ENCODE data around the gene DMAC2.
"Not testable (repeated sequence)": the region's sequence is repeated elsewhere in the genome, so short reads cannot be mapped to it uniquely, and the experiment has no call there.

Gene DMAC2

DNA sequence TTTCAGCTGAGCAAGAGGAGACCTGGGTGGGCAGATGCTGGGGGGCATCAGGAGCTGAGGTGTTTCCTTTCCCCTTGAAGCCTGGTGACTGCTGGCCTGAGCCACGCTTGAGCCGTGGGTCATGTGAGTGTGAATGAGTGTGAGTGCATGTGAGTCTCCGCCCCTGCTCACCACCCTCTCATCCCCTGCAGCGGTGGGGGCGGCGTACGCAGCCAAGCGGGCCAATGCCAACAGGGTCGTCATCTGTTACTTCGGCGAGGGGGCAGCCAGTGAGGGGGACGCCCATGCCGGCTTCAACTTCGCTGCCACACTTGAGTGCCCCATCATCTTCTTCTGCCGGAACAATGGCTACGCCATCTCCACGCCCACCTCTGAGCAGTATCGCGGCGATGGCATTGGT, 17.7 kb downstream of the DMAC2 start:
- no peak for DNase-seq

DNA sequence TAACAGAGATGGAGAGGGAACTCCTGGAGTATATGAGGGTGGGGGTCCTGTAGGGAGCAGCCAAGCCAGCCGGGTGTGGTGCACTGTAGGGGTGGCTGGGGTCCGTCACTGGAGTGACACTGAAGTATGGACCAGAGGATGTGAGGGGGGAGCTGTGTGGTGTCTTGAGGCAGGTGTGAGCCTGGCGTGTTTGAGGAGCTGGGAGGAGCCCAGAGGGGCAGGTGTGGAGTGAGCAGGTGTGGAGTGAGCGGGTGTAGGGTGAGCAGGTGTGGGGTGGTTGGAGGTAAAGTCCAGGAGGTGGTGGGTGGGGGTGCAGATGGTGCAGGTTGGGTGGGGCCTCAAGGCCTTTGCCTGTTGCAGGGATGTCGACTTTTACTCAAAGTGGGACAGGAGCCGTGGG, 18.4 kb downstream of the DMAC2 start:
- DNase-seq, result no peak

DNA sequence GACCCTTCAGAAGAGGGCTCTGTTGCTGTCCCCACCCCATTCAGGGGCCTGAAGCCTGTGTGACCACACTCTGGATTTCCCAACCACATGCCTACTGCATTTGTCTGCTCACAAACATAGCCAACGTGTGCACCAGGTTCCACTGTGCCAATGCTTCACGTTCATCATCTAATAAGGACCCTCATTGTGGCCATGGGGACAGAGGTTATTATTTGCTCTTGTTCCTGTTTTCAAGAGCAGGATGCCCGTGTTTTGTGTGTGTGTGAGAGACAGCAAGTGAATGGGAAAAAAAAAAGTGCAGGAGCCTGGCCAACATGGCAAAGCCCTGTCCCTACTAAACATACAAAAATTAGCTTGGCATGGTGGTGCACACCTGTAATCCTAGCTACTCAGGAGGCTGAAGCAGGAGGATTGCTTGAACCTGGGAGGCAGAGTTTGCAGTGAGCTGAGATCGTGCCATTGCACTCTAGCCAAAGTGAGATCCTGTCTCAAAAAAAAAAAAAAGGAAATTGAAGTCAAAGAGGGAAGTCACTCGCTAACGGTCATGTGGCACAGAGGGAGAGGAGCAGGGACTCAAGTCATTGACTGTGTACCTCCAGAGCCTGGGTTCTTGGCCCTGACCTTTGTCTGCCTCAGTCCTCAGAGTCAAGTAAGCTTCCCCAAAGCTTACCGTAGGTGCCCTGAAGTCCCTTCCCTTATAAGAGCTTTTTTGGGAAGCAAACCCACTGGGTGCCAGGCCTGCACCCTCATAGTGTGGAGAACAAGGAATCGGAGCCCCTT, 19.4 kb downstream of the DMAC2 start:
- DNase-seq, result no peak

DNA sequence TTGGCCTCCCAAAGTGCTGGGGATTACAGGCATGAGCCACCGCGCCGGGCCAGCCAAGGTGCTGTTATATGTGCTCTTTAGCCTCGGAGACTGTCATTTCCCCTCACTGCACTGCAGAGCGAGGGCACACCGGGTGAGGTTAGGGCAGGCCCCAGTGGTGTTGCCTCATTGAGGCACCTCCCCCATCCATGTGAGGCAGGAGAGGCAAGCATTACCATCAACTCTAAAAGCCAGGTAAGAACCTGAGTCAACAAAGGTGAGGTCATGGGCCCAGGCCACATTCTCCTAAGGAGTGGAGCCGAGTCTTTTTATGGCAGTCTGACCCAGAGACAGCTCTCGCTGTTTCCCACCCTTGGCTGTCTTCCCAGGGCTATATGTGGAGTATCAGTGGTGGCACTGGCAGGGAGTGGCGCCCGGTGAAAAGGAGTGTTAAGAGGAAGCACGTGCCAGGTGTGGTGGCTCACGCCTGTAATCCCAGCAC, 23.5 kb downstream of the DMAC2 start:
- DNase-seq, result no peak

DNA sequence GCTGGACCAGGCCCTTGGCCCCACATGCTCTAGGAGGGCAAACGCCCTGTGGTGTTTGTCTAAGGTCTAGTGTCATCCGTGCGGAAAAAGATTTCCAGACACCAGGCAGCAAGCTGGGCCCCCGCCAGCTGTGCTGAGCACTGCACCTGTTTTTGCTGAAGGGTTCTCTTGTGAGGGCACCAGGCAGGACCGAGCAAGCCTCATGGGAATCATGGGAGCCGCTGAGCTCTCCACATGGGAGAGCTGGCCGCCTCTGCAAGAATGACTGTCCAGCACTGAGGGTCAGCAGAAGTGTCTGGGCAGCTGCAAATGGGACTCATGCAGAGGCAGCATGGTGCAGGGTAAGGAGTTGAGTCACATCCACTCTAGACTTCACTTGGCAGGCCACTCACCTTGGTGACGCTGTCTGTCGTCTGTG, 24.5 kb downstream of the DMAC2 start:
- no peak for DNase-seq

DNA sequence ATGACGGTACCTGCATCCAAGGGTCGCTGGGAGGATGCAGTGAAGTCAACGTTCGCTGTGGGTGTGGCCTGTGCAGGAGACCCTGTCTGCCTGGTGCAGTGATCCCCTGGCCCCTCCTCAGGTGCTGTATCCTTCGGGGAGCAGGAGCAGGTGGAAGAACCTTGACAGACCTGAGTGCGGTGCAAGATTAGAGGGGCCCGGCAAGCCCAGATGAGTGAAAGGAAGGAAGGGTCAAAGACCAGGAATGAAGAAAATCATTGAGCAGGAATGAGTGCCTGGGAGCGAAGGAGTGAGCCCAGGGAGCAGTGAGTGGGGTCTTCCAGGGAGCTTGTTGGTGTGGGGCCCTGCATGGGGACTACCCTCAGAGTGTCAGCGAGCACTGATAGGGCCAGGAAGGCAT, 25.3 kb downstream of the DMAC2 start:
- no peak for DNase-seq

DNA sequence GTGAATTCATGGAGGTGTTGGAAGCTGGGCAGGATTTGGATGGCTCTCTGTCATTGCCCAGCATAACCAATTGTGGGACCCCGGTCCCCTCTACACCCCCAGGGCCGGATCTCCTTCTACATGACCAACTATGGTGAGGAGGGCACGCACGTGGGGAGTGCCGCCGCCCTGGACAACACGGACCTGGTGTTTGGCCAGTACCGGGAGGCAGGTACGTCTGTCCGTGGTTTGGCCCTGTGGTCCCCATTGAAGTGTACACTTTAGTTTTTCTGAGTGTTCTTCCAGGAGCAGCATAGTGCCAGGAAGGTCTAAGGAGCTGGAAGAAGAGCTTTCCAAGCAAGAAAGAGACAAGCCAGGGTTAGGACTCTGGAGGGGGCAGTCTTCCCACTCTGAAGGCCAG, 25.8 kb downstream of the DMAC2 start:
- DNase-seq, result no peak

DNA sequence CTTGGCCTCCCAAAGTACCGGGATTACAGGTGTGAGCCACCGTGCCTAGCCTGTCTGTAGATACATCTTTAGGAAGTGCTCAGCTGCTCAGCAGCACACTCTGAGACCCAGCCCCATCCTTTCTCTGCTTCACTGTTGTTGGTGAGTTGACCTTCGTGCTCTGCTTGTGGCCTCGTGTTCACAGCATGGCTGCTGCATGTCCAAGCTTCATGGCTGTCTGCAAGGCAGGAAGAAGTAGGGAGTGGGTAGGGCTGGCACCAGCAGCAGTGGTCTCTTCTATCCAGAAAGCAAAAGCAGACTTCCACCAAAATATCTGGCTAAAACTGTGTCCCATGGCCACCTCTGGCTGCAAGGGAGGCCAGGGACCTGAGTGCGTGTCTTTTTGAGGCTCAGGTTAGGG, 26.8 kb downstream of the DMAC2 start:
- no peak for DNase-seq

DNA sequence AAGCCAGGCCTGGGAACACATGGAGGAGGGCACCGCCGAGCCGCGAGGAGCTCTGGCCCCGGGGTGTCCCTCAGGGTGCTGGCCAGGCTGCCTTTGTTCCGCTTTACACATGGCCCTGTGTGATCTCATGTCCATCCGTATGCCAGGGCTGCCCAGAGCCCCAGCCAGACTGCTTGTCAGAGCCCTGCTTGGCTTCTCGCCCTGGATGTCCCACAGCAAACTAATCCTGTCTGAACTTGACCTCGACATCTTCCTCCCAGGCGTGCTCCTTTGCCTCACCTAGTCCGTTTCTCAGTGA, 27.8 kb downstream of the DMAC2 start:
- no peak for DNase-seq

DNA sequence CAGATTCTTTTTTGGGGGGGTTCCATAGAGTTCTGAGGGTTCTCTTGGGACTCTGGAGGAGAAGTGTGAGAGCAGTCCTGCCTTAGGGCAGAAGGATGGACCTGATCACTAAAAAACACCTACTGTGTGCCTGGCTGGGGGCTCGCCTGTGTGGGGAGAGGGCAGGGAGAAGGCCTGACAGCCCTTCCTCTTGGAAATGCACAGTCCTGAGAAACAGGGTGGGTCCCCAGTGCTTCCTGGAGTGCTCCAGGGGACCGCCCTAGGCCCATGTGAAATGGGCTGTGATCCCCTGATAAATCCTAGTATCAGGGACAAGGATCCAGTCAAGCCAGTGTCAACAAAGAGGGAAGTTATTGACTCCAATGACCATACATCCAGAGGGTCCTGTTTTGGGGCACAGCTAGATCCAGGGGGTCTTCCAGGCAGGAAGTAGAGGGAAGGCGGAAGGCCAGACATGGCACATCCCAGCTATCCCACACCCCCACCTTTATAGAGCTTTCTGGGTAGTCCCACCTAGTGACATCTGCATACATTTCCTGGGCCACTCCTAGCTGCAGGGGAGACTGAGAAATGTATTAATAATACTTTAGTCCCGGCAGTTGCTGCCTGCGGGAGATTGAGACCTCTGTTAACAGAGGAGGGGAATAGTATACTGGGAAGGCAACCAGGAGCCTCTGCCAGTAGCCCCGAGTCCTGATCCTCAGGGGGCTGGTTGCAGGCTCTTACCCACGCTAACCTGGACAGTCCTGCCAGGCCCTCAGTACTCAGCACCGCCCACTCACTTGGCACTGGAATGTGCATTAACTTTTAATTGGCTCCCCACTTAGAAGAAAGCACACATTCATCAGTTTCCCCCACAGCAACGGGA, 28.4 kb downstream of the DMAC2 start:
- no peak for DNase-seq

DNA sequence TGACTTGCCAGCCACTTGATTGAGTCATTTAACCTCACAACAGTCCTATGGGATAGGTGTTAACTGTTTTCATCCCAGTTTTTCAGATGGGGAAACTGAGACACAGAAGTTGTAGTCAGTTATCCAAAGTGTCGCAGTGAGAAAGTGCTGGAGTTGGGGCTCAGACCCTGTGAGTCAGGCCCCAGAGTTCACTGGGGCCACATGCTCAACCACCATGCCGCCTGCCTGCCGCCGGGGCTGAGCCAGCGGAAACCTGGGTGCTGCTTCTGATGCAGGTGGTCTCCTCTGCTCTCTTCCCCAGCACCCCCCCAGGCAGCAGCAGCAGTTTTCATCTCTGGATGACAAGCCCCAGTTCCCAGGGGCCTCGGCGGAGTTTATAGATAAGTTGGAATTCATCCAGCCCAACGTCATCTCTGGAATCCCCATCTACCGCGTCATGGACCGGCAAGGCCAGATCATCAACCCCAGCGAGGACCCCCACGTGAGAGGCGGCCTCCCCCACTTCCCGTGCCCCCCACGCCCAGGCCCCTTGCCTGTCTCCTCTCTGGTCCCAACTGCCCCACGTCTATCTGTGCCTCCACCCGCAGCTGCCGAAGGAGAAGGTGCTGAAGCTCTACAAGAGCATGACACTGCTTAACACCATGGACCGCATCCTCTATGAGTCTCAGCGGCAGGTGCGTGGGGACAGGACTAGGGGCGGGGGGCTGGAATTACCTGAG, 29.2 kb downstream of the DMAC2 start:
- DNase-seq, result no peak

DNA sequence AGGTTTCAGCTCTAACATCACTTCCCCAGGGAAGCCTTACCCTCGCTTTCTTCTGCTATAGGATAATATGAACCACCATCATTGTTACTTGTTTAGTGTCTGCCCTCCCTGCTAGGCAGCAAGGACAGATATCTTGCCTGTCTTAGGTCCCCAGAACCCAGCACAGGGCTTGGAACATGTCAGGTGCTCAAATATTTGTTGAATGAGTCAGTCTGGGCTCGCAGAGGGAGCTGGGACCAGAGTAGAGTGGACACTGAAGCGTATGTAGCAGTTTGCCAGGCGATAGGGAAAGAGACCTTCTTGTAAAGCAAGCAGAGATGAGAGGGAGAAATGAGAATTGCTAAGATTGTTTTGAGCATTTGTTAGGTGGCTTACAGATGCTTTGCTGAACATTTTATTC, 30.4 kb downstream of the DMAC2 start:
- no peak for DNase-seq

DNA sequence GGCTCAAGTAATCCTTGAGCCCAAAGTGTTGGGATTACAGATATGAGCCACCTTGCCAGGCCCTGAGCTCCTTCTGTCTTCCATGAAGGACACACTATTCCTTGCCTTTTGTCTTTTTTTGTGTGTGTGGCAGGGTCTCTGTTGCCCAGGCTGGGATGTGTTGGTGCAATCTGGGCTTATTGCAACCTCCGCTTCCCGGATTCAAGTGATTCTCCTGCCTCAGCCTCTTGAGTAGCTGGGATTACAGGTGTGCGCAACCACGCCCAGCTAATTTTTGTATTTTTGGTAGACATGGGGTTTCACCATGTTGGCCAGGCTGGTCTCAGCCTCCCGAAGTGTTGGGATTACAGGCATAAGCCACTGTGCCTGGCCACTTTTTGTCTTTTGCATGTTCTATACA, 30.9 kb downstream of the DMAC2 start:
- DNase-seq, result not testable (repeated sequence)

DNA sequence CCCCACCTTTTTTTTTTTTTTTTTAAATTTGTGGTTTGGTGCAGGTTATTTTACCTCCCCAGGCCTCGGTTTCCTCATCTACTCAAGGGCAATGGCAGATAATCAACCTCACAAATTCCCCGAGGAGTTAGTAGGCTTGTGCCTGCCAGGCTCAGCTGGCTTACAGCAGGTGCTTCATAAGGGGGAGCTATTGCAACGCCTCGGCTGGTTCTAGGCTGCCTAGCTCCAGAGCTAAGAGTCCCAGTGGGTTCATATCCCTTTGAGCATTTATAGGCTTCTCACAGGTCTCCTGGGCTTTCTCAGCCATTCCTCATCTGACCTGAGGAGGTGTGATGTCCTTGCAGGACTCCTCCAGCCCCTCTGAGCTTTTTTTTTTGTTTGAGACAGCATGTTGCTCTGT, 31.5 kb downstream of the DMAC2 start:
- DNase-seq, result no peak

DNA sequence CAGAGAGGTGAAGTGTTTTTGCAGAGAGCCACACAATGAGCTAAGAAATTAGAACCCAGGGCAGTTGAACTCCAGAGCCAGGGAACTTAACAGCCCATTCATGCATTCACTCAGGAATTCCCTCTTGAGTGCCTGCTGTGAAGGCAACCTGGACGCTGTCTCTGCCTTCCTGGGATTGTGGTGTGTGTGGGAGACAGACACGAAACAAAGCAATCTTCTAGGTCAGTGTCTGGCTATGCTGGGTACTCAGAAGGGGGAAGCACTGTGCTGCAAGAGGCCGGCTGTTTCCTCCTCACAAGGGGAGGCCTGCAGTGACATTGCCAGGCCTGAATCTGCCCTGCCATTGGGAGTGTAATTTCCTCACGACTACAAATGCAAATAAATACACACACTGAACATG, 32.4 kb downstream of the DMAC2 start:
- DNase-seq, result no peak

DNA sequence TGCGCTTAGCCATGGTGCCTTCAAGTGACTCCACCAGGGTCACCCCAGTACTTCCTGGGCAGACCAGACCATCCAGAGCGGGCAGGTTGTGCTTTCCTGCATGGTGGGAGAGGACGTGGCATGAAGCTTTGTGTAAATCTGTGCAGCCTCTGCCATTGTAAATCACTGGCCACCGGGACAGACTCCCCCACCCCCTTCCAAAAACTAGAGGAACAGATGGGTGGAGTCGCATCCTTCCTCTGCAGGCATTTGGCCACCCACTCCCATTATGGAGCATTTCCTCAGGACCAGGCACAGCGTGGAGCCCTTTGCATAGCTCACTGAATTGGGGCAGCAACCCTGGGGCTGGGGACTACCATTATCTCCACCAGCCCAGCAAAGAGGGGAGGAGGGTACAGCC, 33.9 kb downstream of the DMAC2 start:
- DNase-seq, result no peak

DNA sequence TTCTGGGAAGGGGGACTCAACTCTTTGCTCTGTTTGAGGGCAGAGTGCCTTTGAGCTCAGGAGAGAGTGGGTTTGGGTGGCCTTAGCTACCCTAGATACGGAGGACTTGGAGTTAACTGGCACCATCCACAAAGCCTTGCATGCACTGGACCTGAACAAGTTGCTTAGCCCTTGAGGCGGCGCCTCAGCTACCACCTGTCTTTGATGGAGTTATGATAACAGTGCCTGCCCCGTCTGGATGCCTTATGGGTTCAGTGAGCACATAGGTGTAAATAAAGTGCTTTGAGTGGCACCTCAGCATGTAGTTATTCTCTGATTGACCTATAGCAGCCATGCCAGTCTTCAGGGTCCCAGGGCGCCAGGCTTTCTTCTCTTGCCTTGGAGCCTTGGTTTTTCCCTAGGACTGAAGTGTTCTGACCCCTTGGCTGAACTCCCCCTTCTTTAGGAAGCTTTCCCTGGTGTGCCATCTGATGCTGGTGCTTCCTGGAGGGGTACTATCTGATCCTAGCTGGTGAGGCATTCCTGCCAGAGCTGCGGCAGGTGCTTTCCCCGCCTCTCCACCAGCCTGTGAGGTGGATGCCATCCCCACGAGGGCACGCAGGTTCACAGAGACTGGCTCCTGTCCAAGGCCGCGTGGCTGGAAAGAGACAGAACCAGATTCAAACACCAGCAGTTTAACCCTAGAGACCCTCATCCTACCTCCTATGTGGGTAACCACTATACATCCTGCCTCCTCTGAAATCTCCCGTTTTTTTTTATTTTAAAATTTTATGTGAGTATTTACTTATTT, 36.3 kb downstream of the DMAC2 start:
- DNase-seq, result no peak

DNA sequence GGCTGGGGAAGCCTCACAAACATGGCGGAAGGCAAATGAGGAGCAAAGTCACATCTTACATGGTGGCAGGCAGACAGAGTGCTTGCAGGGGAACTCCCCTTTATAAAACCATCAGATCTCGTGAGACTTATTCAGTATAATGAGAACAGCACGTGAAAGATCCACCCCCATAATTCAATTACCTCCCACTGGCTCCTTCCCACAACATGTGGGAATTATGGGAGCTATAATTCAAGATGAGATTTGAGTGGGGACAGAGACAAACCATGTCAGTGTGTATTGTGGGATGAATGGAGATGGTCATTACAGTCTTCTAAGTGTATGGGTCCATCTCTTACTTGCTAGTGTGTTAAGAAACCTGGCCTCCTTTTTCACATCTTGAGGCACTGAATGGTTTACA, 37.7 kb downstream of the DMAC2 start:
- DNase-seq, result no peak

DNA sequence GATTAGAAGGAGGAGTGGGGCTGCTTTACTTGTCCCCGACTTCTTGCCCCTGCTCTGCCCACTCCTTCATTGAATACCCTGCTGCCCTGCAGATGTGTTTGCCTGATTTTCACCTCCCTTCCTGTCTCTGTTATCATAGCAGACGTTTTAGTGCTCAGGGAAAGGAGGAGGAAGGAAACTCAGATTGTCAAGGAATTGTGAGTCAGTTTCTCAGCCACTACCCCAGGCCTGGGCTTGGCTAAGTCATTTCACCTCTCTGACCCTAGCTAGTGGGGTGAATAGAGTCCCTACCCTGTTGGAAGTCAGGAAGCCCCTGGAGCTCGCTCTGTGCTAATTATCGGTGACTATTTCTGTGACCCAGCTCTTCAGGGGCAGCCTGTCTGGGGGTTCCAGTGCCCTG, 38.2 kb downstream of the DMAC2 start:
- no peak for DNase-seq

DNA sequence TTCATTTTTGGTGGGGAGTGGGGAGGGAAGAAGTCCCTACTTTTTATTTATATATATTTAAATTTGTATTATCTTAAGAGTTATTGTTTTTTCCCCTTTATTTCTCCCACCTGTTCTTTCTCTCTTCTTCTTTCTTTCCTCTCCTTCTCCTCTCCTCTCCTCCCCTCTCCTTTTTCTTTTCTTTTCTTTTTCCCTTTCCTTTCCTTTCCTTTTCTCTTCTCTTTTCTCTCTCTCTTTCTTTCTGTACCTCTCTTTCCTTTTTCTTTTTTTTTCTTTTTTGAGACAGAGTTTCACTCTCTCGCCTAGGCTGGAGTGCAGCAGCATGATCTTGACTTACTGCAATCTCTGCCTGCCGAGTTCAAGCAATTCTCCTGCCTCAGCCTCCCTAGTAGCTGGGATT, 40.2 kb downstream of the DMAC2 start:
- DNase-seq, result no peak

DNA sequence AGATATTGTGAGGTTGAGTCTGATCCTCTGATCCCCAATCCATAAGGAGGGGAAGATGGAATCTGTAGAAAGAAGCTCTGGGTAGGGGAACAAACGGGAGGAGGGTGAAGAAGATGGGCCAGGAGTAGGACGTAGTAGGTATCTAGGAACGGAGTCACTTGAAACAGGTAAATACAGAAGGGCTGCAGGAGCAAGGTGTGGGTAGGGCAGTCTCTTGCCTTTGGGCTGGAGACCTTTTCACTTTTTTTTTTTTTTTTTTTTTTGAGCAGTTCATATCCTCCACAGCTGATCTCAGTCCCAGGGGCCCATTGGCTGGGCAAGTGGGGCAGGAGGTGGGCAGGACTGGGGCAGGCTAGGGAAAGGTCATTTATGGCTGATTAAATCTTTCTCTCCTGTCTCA, 40.6 kb downstream of the DMAC2 start:
- no peak for DNase-seq

DNA sequence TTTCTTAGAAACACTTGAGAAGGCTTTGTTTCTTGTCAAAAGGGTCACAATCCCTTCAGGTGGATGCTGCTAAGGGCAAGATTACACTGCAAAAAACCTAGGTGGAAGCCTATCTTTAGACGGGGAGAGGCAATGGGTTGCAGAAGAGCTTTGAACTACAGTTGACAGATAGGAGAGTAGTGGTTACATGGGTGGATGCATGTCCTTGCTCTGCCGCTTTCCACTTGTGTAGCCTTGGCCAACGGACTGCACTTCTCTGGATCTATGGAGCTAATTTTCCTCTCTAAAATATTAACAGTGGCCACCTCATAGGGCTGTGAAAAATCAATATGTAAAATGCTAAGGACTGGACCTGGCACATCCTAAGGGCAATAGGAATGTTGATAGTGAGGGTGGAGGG, 41.1 kb downstream of the DMAC2 start:
- no peak for DNase-seq

DNA sequence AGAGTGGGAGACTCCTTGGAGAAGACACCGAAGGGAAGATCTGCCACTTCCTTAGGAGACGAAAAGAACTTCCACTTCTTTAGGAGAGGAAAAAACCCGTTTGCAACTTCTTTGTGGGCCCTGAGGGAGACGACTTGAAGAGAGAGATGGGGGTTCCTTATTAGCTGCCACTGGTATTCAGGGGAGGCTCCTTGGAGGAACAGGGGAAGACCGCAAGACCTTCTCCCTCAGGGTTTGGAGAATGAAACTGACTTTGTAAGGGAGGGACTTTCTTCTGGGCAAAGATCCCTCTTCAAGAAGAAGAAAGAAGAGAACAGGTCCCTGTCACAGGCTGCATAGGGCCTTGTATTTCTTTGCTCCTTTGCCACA, 41.7 kb downstream of the DMAC2 start:
- no peak for DNase-seq

Measured in stimulated activated CD4-positive, alpha-beta T cell treated with anti-CD3 and anti-CD28 coated beads, Interleukin-4, amount 100 ng/mL, for 4 hours (primary cell).